HCT116 (cell line): ENCODE results near the gene PDLIM3.

ENCODE experiments used
- ATF3 ChIP-seq: IDR thresholded peaks from 2 replicates; pipeline ENCODE4 v1.6.1; 2012
- CTCF ChIP-seq, 3 experiments: fragments of 200-600 bp in 1 of 3; sonication (generic) in 1 of 3; IDR thresholded peaks in 2 of 3; conservative IDR thresholded peaks in 1 of 3; 2 replicates each; pipeline ENCODE4 v1.5.1; 2012 to 2017; ENCODE audit warnings: low read depth in 2 of 3, low read length in 2 of 3, antibody characterized with exemption in 1 of 3, borderline replicate concordance in 1 of 3, control low read depth in 1 of 3, mild to moderate bottlenecking in 1 of 3, mixed read lengths in 1 of 3, mixed run types in 1 of 3, moderate library complexity in 1 of 3; ENCODE audit not compliant: insufficient read depth in 1 of 3
- EZH2 ChIP-seq: fragments of 200-600 bp; sonication (generic); IDR thresholded peaks from 2 replicates; pipeline ENCODE4 v1.6.1; 2017; ENCODE audit warnings: antibody characterized with exemption, mixed run types
- POLR2A ChIP-seq: IDR thresholded peaks from 2 replicates; pipeline ENCODE4 v1.7.0; 2011; ENCODE audit warnings: borderline replicate concordance; ENCODE audit not compliant: insufficient read depth, insufficient read length; ENCODE audit errors: extremely low read depth
- ZNF274 ChIP-seq: fragments of 200-500 bp; sonication (Bioruptor generic); IDR thresholded peaks from 2 replicates; pipeline ENCODE4 v1.6.1; 2014; ENCODE audit warnings: mild to moderate bottlenecking, low read depth, low read length, inconsistent platforms

GRCh38 chr4:185467991-185468390, 67.3 kb downstream of the PDLIM3 start:
- no peak for TF ChIP-seq CTCF (IDR thresholded peaks at IDR 0.05 in 2 of 3, conservative IDR thresholded peaks at IDR 0.05 in 1 of 3; ENCODE audit: borderline replicate concordance in 1 of 3, insufficient read depth in 1 of 3, low read depth in 2 of 3, low read length in 2 of 3)
- no peak for TF ChIP-seq EZH2
- no peak for TF ChIP-seq POLR2A
- no peak for TF ChIP-seq ATF3
- no peak for TF ChIP-seq ZNF274
